Peyer's patch (tissue), 4 donors: Measurements from ENCODE around the gene TEAD3. TPM values are rescaled to one million over a fixed set of nuclear protein-coding genes. Genes with fewer than 3 reads are reported as not detected.

Source experiments
- DNase-seq, 3 donors: peaks; one replicate each; pipeline ENCODE4 v3.0.0-alpha.2; 2017 to 2019
- H3K27ac ChIP-seq, 4 donors: fragments of 200-600 bp; sonication (generic); one replicate each; pipeline ENCODE4 v1.5.1; 2016 to 2019
- H3K27me3 ChIP-seq, 2 donors: fragments of 200-600 bp; sonication (generic); one replicate each; pipeline ENCODE4 v1.5.1; 2019
- H3K36me3 ChIP-seq, 3 donors: fragments of 200-600 bp; sonication (generic); one replicate each; pipeline ENCODE4 v1.5.1; 2016 to 2019
- H3K4me1 ChIP-seq, 4 donors: fragments of 200-600 bp; sonication (generic); one replicate each; pipeline ENCODE4 v1.5.1; 2016 to 2019
- H3K4me3 ChIP-seq, 4 donors: fragments of 200-600 bp; sonication (generic); 1 replicate in 3 of 4; 2 replicates in 1 of 4; pipeline ENCODE4 v1.5.1; 2016 to 2019; ENCODE audit warnings: mild to moderate bottlenecking in 1 of 4
- H3K9me3 ChIP-seq, 4 donors: fragments of 200-600 bp; sonication (generic); one replicate each; pipeline ENCODE4 v1.5.1; 2016 to 2019; ENCODE audit warnings: mild to moderate bottlenecking in 1 of 4
- POLR2A ChIP-seq, 2 donors: fragments of 450-650 bp; IDR thresholded peaks; one replicate each; pipeline ENCODE4 v1.5.1; 2017; ENCODE audit warnings: antibody characterized with exemption in 2 of 2, mild to moderate bottlenecking in 2 of 2, moderate library complexity in 2 of 2
- total RNA-seq, 4 donors: library from RNA; depleted of rRNA; stranded (reverse); fragments of >200 nt; gene quantifications; one replicate each; pipeline ENCODE4 v1.1.0, GENCODE V29; 2016
- TF ChIP-seq, protein P1 (sequence below), 6 experiments: fragments of 450-650 bp in 4 of 6; fragments of 200-600 bp in 2 of 6; sonication (generic) in 1 of 6; IDR thresholded peaks; one replicate each; pipeline ENCODE4 v1.5.1; 2017 to 2019; ENCODE audit warnings: antibody characterized with exemption in 6 of 6, mild to moderate bottlenecking in 3 of 6, moderate library complexity in 1 of 6

Gene TEAD3
- total RNA-seq, 4 donors from 2014 or later: 10.7 to 32.9 (median 27.4) TPM

DNA sequence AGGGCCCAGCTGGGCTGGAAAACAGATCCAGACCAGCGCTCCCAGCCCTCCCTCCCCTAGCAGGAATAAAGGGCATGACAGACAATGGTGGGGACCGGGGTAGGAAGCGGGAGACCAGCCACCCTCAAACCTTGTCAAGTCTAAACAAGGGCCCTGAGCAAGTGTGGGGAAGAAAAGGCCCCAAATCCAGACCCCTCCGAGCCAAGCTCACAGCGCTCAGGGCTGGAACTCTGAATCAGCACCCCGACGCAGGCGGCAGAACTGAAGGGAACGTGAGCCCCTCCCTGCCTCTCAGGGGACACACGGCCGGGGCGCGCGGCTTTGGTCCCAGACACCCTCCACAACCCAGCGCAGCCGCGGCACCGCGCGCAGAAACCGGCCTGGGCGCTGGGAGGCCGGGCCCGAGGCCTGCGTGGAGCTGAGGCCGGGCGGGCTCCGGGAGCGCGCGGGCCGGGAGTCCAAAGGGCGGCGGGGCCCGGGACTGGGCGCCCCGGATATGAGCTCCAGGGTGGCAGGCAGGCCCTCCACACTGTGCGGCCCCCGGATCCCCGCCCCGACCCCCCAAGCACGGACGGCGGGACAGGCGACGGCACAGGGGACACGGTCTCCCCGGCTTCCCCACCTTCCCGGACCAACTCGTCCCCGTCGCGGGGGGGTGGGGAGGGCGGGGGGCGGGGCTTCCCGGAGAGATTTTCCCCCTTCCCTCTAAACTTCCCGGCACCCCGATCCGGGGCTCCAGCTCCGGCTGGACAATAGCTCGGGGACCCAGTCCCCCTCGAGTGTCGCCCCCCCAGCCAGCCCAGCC is 641 bp downstream of the TEAD3 start:
- TF ChIP-seq POLR2A (IDR thresholded peaks at IDR 0.05): peak in 1 of 2 donors; percentile 32
- TF ChIP-seq, protein P1, sequence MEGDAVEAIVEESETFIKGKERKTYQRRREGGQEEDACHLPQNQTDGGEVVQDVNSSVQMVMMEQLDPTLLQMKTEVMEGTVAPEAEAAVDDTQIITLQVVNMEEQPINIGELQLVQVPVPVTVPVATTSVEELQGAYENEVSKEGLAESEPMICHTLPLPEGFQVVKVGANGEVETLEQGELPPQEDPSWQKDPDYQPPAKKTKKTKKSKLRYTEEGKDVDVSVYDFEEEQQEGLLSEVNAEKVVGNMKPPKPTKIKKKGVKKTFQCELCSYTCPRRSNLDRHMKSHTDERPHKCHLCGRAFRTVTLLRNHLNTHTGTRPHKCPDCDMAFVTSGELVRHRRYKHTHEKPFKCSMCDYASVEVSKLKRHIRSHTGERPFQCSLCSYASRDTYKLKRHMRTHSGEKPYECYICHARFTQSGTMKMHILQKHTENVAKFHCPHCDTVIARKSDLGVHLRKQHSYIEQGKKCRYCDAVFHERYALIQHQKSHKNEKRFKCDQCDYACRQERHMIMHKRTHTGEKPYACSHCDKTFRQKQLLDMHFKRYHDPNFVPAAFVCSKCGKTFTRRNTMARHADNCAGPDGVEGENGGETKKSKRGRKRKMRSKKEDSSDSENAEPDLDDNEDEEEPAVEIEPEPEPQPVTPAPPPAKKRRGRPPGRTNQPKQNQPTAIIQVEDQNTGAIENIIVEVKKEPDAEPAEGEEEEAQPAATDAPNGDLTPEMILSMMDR (IDR thresholded peaks at IDR 0.05): no peak
- peak overlapping the region; percentile 81 to 99 (median 91) for H3K4me3 ChIP-seq
- H3K27me3 ChIP-seq: no peaks in the 10 kb centered on the region
- DNase-seq: peak in 2 of 3 donors; percentile 65 to 87
- H3K27ac ChIP-seq: peak overlapping the region; percentile 80 to 99 (median 98)
- H3K36me3 ChIP-seq: no peaks in the 10 kb centered on the region
- no peaks in the 10 kb centered on the region for H3K9me3 ChIP-seq
- H3K4me1 ChIP-seq: peaks cover 0 to 50% (median 8%) of the 10 kb centered on the region in 4 donors

DNA sequence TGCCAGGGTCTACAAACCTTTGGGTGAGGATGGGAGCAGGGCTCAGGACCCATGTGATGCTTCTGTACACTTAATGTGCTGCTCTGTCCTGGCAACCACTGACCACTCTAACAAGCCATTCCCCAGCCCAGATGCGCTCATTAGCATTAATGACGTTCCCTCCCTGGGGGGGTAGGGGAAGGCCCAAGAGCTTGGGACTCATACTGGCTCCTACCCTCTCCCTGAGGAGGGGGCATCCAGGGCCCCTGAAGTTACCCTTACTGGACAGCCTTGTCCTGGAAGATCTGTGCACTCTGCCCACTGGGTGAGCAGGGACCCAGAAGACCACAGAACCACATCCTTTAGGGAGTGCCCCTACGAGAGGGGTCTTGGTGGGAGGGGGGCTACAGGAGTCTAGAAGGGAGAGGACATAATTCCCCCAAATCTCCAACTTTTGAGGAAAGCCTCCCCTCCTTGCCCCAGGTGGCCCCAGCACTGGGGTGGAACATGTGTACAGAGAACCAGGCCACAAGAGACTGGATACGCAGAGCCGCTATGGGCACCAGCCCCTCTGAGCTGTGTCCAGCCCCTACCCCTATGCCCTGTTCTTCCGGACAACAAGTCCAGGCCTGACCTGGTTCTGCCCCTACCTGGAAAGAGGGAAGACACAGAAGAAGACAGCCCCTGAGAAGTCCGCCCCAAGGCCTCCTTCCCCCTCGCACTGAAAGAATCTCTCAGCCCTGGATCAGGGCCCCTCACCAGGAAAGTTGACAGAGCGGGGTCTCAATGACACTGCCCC is 1.4 kb downstream of the TEAD3 start:
- H3K4me1 ChIP-seq: peaks cover 0 to 54% (median 8%) of the 10 kb centered on the region in 4 donors
- peak in 1 of 3 donors; percentile 54 for DNase-seq
- H3K4me3 ChIP-seq: peak overlapping the region; percentile 81 to 99 (median 91)
- peak overlapping the region; percentile 80 to 99 (median 98) for H3K27ac ChIP-seq
- no peak for TF ChIP-seq POLR2A (IDR thresholded peaks at IDR 0.05)
- TF ChIP-seq, protein P1 (IDR thresholded peaks at IDR 0.05): no peak
- H3K27me3 ChIP-seq: no peaks in the 10 kb centered on the region
- no peaks in the 10 kb centered on the region for H3K9me3 ChIP-seq
- no peaks in the 10 kb centered on the region for H3K36me3 ChIP-seq

DNA sequence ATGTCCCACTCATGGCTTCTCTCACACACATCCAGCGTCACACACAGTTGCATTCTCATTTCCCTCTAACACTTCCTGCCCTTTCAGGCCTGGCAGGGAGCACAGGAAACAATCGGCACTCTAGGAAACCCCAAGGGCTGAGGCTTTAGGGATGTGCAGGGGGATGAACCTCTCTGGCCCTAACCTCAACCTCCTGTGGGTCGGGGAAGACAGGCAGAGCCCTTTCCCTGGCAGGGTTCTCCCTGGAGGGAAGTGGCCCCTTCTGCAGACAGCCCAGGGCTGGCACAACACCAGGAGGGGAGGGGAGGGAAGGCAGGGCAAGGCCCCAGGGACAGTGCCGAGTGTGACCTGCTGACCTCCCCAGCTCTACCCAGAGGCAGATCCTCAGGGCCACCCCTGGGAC is 2.7 kb downstream of the TEAD3 start:
- H3K27me3 ChIP-seq: no peaks in the 10 kb centered on the region
- H3K4me1 ChIP-seq: peaks cover 0 to 57% (median 8%) of the 10 kb centered on the region in 4 donors
- peak overlapping the region in 3 of 4 donors; percentile 42 to 98 (median 69) for H3K27ac ChIP-seq
- peak overlapping the region in 1 of 4 donors; percentile 96 for H3K4me3 ChIP-seq
- TF ChIP-seq POLR2A (IDR thresholded peaks at IDR 0.05): no peak
- TF ChIP-seq, protein P1 (IDR thresholded peaks at IDR 0.05): no peak
- peak in 1 of 3 donors; percentile 47 for DNase-seq
- no peaks in the 10 kb centered on the region for H3K36me3 ChIP-seq
- H3K9me3 ChIP-seq: no peaks in the 10 kb centered on the region

DNA sequence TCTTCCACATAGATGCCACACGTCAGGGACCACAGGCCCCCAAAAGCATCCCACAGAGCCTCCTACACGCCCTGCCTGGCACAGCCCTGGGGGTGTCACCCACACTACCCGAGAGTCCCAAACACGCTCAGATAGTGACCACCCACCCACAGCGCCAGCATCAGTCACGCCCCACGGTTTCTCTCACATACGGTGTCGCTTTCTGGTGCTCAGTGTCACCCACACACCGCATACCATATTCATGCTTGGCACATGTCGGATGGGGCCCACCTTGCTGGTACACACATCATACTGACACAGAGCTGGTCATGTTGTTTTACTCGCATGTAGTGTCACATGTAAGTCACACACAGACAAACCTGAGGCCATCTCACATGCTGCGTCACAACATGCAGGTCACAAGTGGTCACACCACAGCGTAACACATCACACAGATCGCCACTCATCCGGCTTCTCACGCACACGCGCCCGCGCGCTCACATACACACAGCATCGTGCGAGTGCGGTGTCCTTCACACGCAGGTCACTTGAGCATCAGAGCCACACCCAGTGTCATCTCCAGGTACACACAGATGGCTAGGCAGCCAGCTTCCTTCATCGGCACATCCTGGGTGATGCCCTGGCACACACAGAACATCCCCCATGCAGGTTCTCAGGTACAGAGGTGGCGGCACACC is 3.4 kb downstream of the TEAD3 start:
- TF ChIP-seq POLR2A (IDR thresholded peaks at IDR 0.05): no peak
- TF ChIP-seq, protein P1 (IDR thresholded peaks at IDR 0.05): no peak
- Histone ChIP-seq H3K27me3 (no peaks in the 10 kb centered on the region), H3K4me3 (no peak overlapping the region), H3K27ac (peak overlapping the region; percentile 27 to 98 (median 56)), H3K4me1 (peaks cover 0 to 60% (median 8%) of the 10 kb centered on the region in 4 donors), H3K9me3 (no peaks in the 10 kb centered on the region), H3K36me3 (no peaks in the 10 kb centered on the region)
- DNase-seq: peak in 1 of 3 donors; percentile 46

DNA sequence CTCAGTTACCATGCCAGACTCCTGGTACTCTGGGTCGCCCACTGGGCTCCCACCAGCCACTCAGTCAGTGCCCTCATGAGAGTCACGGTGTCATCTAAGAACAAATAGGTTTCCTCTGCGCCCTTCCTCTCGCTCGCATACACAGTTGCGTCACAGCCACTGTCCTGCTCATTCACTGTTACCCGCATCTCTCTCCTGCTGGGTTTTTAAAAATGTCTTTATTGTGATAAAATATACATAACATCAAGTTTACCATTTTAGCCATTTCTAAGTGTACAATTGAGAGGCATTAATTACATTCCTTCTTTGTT is 4.0 kb downstream of the TEAD3 start:
- peaks cover 0 to 60% (median 6%) of the 10 kb centered on the region in 4 donors for H3K4me1 ChIP-seq
- no peak for DNase-seq

More for the DNA sequence above, 4.0 kb downstream of the TEAD3 start:
- H3K4me3 ChIP-seq: no peak overlapping the region
- H3K9me3 ChIP-seq: no peaks in the 10 kb centered on the region
- no peaks in the 10 kb centered on the region for H3K36me3 ChIP-seq
- H3K27me3 ChIP-seq: no peaks in the 10 kb centered on the region
- peak overlapping the region in 2 of 4 donors; percentile 69 to 84 for H3K27ac ChIP-seq
- no peak for TF ChIP-seq POLR2A (IDR thresholded peaks at IDR 0.05)
- TF ChIP-seq, protein P1 (IDR thresholded peaks at IDR 0.05): no peak
